Motor neuron (in vitro differentiated cells): ENCODE data around the gene CENPH. TPM values are rescaled to one million over a fixed set of nuclear protein-coding genes. Genes with fewer than 3 reads are reported as not detected.
A peak's percentile ranks its signal among the peaks of the same experiment; 100 is the strongest.
"Not testable (repeated sequence)": the region's sequence is repeated elsewhere in the genome, so short reads cannot be mapped to it uniquely, and the experiment has no call there.

Source experiments
- ATAC-seq, 8 experiments: fragments of 200-7000 bp; cut with Tn5 transposase; replicated peaks in 6 of 8; 2 replicates each; pipeline ENCODE4 v1.8.0; 2021; ENCODE audit warnings: mild to moderate bottlenecking in 8 of 8, moderate library complexity in 8 of 8
- H3K27ac ChIP-seq, 2 donors: fragments of 250-450 bp; sonication (Bioruptor Pico); 2 replicates each; pipeline ENCODE4 v1.9.0; 2021; ENCODE audit warnings: antibody characterized with exemption in 2 of 2, mild to moderate bottlenecking in 2 of 2, moderate library complexity in 1 of 2
- H3K4me1 ChIP-seq, 2 donors: fragments of 250-450 bp; sonication (Bioruptor Pico); replicated peaks in 1 of 2; 2 replicates each; pipeline ENCODE4 v1.6.1; 2021; ENCODE audit warnings: antibody characterized with exemption in 2 of 2, mild to moderate bottlenecking in 2 of 2, moderate library complexity in 1 of 2
- H3K4me3 ChIP-seq, 5 donors: fragments of 250-450 bp; sonication (Bioruptor Pico); 2 replicates each; pipeline ENCODE4 v1.9.0; 2021; ENCODE audit warnings: antibody characterized with exemption in 5 of 5, mild to moderate bottlenecking in 5 of 5, moderate library complexity in 4 of 5
- WGBS, 10 experiments: fragments of 450-650 bp; shearing (Covaris generic); methylation state at CpG; one replicate each; pipeline ENCODE4 v1.0.0; 2022; 5-methylcytosine and 5-hydroxymethylcytosine counted together
- in situ Hi-C, 9 experiments: fragments of 400-800 bp; cut with MboI; loops; one replicate each; pipeline ENCODE4 v1.15.0; 2021; ENCODE audit warnings: low sequenced_read_pairs in 9 of 9, low pct_unique_long_range_greater_than_20kb in 2 of 9; ENCODE audit not compliant: unreplicated experiment in 9 of 9
- total RNA-seq, 8 experiments: library from RNA; unstranded; fragments of 300-600 nt; gene quantifications; 2 replicates each; pipeline versions ENCODE4 v1.2.3 to v1.2.4, GENCODE V29; 2022

CENPH gene
- total RNA-seq, 8 experiments from 2014 or later: 1.8 to 38.6 (median 13.4) TPM

DNA sequence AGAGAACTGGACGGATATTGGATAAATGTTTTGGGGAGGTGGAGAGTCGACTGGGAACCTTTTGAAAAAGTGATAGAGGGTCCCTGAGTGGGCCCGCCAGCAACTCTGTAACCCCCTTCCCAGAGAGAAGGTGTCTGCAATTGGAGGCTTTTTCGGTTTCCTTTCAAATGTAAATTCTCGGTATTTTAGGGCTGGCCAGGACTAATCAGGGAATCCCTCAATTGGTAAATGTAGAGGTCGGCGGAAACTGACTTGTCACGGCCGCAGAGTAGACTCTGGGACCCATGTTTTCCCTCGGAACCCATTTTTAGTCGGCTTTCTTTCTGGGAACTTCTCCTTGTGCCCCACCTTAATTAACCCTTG lies 21.9 kb upstream of the CENPH start:
- peak overlapping the region in 1 of 2 donors; percentile 68 for H3K27ac ChIP-seq
- H3K4me1 ChIP-seq: peaks cover 7 to 12% of the 10 kb centered on the region in 2 donors
- ATAC-seq: no peak
- in situ Hi-C loops: loop anchor here in 1 of 9 experiments (25.0 kb wide), 1 partner anchor 105 kb away; no protein-coding TSS in a partner anchor
- peak overlapping the region; percentile 51 to 71 (median 56) for H3K4me3 ChIP-seq
- 0 to 7% (median 0%) methylated on average over 1 to 9 of the region's 11 CpGs; no CpG with 5 or more reads in 1 of the 10 experiments for WGBS, 10 experiments

DNA sequence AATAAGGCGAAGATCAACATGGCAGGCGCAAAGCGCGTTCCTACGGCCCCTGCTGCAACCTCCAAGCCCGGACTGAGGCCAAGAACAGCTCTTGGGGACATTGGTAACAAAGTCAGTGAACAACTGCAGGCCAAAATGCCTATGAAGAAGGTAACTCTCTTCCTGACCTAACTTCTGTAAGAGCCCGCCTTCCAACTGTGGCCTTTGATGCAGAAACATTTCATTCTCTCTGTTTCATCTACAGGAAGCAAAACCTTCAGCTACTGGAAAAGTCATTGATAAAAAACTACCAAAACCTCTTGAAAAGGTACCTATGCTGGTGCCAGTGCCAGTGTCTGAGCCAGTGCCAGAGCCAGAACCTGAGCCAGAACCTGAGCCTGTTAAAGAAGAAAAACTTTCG lies 21.5 kb upstream of the CENPH start:
- peak overlapping the region; percentile 51 to 71 (median 56) for H3K4me3 ChIP-seq
- in situ Hi-C loops: loop anchor here in 1 of 9 experiments (25.0 kb wide), 1 partner anchor 106 kb away; no protein-coding TSS in a partner anchor
- 0 to 52% (median 20%) methylated on average over 1 to 8 of the region's 8 CpGs; no CpG with 5 or more reads in 3 of the 10 experiments for WGBS, 10 experiments
- H3K27ac ChIP-seq: no peak overlapping the region
- H3K4me1 ChIP-seq: peaks cover 7 to 12% of the 10 kb centered on the region in 2 donors
- ATAC-seq: no peak

DNA sequence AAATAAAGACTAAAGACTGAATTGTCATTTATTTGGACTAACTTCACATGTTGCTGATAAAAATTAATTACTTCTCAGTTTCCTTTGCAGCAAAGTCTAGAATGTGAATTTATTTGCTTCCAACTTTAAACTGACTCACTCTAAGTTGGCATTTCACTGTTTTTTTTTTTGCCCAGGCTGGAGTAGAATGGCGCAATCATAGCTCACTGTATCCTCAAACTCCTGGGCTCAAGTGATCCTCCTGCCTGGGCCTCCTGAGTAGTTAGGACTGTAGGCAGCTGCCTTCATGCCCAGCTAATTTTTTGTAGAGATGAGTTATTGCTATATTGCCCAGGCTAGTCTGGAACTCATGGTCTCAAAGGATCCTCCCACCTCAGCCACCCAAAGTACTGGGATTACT lies 18.9 kb upstream of the CENPH start:
- WGBS, 10 experiments: 100% methylated on average over 1 of the region's 1 CpG; no CpG with 5 or more reads in 4 of the 10 experiments
- in situ Hi-C loops: loop anchor here in 1 of 9 experiments (25.0 kb wide), 1 partner anchor 108 kb away; no protein-coding TSS in a partner anchor
- H3K27ac ChIP-seq: no peak overlapping the region
- ATAC-seq: no peak
- peaks cover 7 to 12% of the 10 kb centered on the region in 2 donors for H3K4me1 ChIP-seq
- no peak overlapping the region for H3K4me3 ChIP-seq

DNA sequence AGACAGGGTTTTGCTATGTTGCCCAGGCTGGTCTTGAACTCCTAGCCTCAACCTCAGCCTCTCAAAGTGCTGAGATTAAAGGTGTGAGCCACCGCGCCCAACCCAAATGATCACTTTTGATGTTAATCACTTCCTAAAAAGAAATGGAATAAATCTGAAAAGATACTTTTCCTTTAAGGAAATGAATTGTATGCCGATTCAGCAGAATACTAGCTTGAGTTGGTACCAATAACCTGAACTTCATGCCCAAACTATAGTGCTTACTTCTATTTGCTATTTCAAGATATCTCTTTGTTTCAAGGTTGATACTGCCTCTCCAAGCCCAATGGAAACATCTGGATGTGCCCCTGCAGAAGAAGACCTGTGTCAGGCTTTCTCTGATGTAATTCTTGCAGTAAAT lies 18.4 kb upstream of the CENPH start:
- Histone ChIP-seq H3K27ac (no peak overlapping the region), H3K4me1 (peaks cover 7 to 12% of the 10 kb centered on the region in 2 donors), H3K4me3 (no peak overlapping the region)
- 84 to 100% (median 97%) methylated on average over 1 to 3 of the region's 3 CpGs; no CpG with 5 or more reads in 2 of the 10 experiments for WGBS, 10 experiments
- in situ Hi-C loops: loop anchor here in 1 of 9 experiments (25.0 kb wide), 1 partner anchor 109 kb away; no protein-coding TSS in a partner anchor
- ATAC-seq: no peak

DNA sequence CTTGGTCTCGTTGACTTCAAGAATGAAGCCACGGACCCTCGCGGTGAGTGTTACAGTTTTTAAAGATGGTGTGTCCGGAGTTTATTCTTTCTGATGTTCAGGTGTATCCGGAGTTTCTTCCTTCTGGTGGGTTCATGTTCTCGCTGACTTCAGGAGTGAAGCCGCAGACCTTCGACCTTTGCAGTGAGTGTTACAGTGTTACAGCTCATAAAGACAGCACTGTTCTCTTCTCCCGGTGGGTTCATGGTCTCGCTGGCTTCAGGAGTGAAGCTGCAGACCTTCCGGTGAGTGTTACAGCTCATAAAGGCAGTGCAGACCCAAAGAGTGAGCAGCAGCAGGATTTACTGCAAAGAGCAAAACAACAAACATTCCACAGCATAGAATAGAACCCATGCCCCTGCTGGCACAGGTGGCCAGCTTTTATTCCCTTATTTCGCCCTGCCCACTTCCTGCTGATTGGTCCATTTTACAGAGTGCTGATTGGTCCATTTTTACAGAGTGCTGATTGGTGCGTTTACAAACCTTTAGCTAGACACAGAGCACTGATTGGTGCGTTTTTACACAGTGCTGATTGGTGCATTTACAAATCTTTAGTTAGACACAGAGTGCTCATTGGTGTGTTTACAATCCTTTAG lies 7.6 kb upstream of the CENPH start:
- in situ Hi-C loops, H3K4me3 ChIP-seq, H3K4me1 ChIP-seq, H3K27ac ChIP-seq, ATAC-seq: not testable (repeated sequence)
- 72 to 100% (median 94%) methylated on average over 1 to 12 of the region's 15 CpGs for WGBS, 10 experiments

DNA sequence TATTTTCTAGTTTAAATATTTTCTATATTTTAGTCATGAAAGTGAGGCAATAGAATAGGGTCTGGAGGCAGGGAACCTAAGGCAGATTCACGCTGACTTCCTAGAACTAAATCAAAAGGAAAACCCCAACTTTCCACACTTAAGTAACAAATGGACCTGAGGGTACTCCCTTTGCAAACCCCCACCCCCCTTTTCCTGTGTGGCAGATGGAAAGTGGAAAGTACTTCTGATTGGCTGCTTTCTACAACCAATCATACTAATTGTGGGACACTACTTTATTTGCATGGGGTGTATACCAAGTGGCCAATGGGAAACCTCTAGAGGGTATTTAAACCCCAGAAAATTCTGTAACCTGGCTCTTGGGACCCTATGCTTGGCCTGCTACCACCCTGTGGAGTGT lies 4.8 kb upstream of the CENPH start:
- Histone ChIP-seq H3K27ac (no peak overlapping the region), H3K4me1 (peaks cover 0 to 9% of the 10 kb centered on the region in 2 donors), H3K4me3 (no peak overlapping the region)
- no peak for ATAC-seq
- in situ Hi-C loops: no loop called here
- 78 to 100% (median 100%) methylated on average over 1 of the region's 1 CpG; no CpG with 5 or more reads in 3 of the 10 experiments for WGBS, 10 experiments

DNA sequence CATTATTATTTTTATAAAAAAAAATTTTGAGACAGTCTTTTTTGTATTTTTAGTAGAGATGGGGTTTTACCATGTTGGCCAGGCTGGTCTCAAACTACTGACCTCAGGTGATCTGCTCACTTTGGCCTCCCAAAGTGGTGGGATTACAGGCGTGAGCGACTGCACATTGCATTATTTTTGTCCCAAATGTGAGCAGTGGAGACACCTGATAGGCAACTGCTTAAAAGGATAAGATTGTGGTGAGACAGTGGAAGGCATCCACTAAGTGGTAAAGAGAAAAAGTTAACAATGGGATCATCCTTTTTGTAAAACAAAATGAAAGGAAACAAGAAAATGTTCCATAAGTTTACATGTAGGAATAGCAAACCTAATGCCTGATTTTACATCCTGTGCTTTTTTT lies 2.0 kb upstream of the CENPH start:
- Histone ChIP-seq H3K27ac (no peak overlapping the region), H3K4me1 (peaks cover 3 to 9% of the 10 kb centered on the region in 2 donors), H3K4me3 (no peak overlapping the region)
- WGBS, 10 experiments: 83 to 100% (median 100%) methylated on average over 1 to 2 of the region's 2 CpGs; no CpG with 5 or more reads in 6 of the 10 experiments
- in situ Hi-C loops: no loop called here
- no peak for ATAC-seq

DNA sequence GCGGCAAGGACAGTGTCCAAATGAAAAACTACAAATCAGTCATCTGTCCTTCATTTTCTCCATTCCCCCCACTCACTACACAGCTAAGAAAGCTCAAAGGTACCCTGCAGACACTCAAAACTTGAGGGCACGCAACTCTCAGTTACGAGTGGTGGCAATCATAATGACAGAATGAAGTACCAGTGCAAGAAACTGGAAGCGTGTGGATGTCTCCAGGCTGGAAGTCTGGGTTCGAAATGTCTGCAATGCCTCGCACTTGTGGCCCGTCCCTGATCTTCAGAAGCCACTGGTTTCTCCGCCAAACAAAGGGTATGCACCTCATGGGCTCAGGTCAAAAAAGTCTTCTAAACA lies 597 bp upstream of the CENPH start:
- Histone ChIP-seq H3K4me3 (peak overlapping the region; percentile 62 to 79 (median 70)), H3K27ac (peak overlapping the region; percentile 27 to 81), H3K4me1 (peaks cover 3 to 9% of the 10 kb centered on the region in 2 donors)
- 0 to 25% (median 8%) methylated on average over 1 to 7 of the region's 8 CpGs; no CpG with 5 or more reads in 2 of the 10 experiments for WGBS, 10 experiments
- in situ Hi-C loops: no loop called here
- peak in 6 of 8 experiments; percentile 19 to 44 (median 40) for ATAC-seq

DNA sequence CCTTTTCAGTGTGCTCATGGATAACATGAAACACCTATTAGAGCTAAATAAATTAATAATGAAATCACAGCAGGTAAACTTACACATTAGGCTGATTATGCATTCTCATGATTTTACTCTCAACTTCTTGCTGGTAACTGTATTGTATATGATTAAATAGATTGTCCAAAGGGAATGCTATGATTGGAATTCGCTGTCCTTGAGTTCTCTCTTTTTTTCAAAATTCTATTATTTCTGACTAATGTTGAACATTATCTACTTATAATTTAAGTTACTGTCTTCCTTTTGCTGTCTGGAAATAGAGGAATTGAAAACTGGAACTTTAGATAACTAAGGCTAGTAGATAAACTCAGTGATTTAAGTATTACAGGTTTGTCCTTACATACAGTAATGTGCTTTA lies 13.1 kb downstream of the CENPH start:
- no peak overlapping the region for H3K27ac ChIP-seq
- ATAC-seq: no peak
- in situ Hi-C loops: no loop called here
- H3K4me1 ChIP-seq: no peaks in the 10 kb centered on the region
- H3K4me3 ChIP-seq: no peak overlapping the region
- WGBS, 10 experiments: 78 to 100% (median 100%) methylated on average over 1 of the region's 1 CpG; no CpG with 5 or more reads in 3 of the 10 experiments

DNA sequence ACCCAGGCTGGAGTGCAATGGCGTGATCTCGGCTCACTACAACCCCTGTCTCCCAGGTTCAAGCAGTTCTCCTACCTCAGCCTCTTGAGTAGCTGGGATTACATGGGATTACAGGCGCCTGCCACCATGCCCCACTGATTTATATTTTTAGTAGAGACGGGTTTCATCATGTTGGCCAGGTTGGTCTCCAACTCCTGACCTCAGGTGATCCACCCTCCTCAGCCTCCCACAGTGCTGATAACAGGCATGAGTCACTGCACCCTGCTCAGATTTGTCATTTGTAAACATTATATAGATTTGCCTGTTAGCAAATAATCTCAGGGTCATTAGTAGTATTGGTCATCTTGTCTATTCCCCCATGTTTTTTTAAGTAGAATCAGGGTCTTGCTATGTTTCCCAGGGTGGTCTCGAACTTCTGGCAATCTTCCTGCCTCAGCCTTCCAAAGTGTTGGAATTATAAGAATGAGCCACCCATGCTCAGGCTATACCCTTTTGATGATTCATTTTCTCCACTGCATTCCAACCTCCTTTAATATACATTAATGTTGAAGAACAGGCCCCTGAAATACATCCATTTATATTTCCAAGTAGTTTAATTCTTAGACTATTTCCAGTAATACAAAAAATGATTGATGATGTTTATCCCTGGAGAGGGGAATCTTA lies 17.3 kb downstream of the CENPH start:
- WGBS, 10 experiments: 86 to 100% (median 100%) methylated on average over 1 to 2 of the region's 5 CpGs; no CpG with 5 or more reads in 3 of the 10 experiments
- no peak for ATAC-seq
- Histone ChIP-seq H3K27ac (no peak overlapping the region), H3K4me1 (no peaks in the 10 kb centered on the region), H3K4me3 (no peak overlapping the region)
- in situ Hi-C loops: no loop called here

DNA sequence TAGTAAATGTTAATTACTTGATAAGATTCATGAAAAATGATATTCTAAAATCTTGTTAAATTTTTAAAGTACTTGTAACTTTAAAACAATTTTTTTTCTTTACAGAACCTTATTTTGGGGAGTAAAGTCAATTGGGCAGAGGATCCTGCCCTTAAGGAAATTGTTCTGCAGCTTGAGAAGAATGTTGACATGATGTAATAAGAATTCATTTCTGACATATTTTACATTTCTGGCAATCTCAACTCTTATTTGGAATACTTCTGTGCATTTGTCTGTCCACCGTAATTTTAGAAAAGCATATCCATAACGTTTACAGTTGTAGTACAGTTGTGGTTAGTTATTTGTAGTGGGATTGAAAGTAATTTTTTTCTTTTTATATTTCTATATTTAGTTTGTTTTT lies 20.2 kb downstream of the CENPH start:
- ATAC-seq: no peak
- 15 to 100% (median 80%) methylated on average over 2 of the region's 2 CpGs; no CpG with 5 or more reads in 1 of the 10 experiments for WGBS, 10 experiments
- Histone ChIP-seq H3K27ac (no peak overlapping the region), H3K4me1 (no peaks in the 10 kb centered on the region), H3K4me3 (no peak overlapping the region)
- in situ Hi-C loops: no loop called here

DNA sequence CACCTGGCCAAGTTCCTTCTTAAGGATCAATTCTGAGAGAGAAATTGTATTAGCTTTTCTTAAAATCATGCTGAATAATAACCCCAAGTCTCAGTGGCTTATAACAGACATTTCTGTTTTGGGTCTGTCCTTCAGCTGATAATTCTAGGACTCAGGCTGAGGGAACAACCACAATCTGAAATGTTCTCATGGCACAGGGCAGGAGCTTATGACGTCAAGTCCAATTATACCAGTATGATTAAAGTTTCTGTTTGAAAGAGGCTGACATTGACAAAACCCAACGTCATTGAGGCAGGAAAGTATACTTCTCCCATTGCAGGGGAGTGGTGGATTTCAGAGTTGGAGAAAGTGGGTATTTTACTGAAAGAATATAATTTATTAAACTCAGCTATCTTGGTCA lies 21.8 kb downstream of the CENPH start:
- no peaks in the 10 kb centered on the region for H3K4me1 ChIP-seq
- WGBS, 10 experiments: 80 to 100% (median 100%) methylated on average over 1 to 2 of the region's 2 CpGs; no CpG with 5 or more reads in 3 of the 10 experiments
- no peak overlapping the region for H3K27ac ChIP-seq
- ATAC-seq: no peak
- no peak overlapping the region for H3K4me3 ChIP-seq
- in situ Hi-C loops: no loop called here

DNA sequence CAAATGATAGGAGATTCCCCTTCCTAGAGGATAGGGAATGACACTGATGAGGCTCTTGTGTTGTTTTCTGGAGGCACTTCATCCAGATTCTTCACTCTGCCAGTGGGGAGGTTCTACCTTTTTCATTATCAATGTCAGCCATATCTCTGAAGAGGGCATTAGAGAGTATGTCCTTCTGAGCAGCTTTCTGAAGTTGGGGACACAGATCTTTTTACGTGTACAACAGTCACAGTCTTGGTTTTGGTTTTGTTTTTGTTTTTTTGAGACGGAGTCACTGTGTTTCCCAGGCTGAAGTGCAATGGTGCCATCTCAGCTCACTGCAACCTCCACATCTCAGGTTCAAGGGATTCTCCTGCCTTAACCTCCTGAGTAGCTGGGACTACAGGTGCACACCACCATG lies 22.6 kb downstream of the CENPH start:
- 80 to 100% (median 100%) methylated on average over 1 to 2 of the region's 2 CpGs; no CpG with 5 or more reads in 6 of the 10 experiments for WGBS, 10 experiments
- in situ Hi-C loops: no loop called here

More for the DNA sequence above, 22.6 kb downstream of the CENPH start:
- ATAC-seq: no peak
- Histone ChIP-seq H3K27ac (no peak overlapping the region), H3K4me1 (peaks cover under 1 to 2% of the 10 kb centered on the region in 2 donors), H3K4me3 (no peak overlapping the region)
